Endometrium (tissue), 2 donors: ENCODE measurements around the gene DCAF17.
"Not testable (repeated sequence)": the region's sequence is repeated elsewhere in the genome, so short reads cannot be mapped to it uniquely, and the experiment has no call there.

Experiments used
- FAIRE-seq: peaks from 2 replicates; lab custom pipeline; 2012; peaks lifted over from hg19 to GRCh38; lab: Jason Lieb, UNC
- donor health status: control.
- donor health status: control.

Gene DCAF17

DNA sequence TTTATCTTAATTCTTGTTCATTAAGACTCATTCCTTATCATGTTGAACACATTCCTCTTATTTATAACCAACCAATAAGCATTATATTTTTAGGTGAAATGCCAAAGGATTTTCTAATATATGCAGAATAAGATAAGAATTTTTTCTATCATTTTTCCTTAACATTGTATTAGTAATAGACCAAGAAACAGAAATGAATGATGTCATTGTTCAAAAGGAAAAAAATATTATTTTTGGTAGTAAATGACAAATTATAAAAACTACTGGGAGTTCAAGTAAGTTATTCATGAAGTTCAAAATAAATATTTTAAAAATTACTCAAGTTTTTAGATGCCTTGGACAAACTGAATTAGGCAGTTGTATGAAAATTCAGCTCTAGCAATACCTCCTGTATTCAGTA lies 25.5 kb downstream of the DCAF17 start:
- peak; percentile 67 for FAIRE-seq

DNA sequence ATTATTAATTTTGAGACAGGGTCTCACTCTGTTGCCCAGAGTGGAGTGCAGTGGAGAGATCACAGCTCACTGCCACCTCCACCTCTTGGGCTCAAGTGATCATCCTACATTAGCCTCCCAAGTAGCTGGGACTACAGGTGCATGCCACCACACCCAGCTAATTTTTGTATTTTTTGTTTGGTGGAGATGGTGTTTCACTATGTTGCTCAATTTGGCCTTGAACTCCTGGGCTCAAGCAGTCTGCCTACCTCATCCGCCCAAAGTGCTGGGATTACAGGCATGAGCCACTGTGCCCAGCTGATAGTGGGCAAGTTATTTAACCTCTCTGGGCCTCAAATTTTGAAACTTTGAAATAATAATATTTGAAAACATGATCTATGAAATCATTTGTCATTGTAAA lies 26.5 kb downstream of the DCAF17 start:
- no peak for FAIRE-seq

DNA sequence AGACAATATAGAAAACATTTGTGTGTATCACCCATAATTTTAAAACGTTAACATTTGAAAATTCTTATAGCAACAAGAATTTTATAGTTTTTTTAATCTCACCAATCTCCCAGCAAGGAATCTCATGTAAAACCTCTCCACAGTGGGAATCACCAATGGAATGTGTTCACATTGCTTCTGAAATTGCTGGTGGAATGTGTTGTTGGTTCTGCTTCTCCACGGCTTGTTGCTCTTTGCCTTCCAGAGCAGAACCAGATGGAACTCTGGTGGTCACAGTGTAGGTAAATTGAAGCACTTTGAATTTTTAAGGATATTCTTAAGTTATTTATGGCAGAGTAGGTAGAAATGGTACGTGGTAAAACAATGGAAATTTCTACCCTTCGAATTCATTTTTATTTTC lies 35.1 kb downstream of the DCAF17 start:
- FAIRE-seq: no peak

DNA sequence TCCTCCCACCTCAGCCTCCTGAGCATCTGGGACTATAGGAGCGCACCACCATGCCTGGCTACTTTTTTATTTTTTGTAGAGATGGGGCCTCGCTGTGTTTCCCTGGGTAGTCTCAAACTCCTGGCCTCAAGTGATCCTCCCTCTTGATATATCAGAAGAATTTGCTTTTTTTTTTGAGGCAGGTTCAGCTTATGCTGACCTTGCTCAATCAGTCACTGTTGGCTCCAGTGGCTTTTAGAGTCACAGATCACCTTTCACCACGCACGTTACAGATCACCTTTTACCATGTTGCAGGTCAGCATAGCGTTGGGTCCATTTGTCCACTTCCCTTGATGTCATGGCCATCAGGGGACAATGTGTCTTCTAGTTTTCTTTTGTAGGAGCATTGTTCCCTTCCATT lies 36.1 kb downstream of the DCAF17 start:
- FAIRE-seq: no peak

DNA sequence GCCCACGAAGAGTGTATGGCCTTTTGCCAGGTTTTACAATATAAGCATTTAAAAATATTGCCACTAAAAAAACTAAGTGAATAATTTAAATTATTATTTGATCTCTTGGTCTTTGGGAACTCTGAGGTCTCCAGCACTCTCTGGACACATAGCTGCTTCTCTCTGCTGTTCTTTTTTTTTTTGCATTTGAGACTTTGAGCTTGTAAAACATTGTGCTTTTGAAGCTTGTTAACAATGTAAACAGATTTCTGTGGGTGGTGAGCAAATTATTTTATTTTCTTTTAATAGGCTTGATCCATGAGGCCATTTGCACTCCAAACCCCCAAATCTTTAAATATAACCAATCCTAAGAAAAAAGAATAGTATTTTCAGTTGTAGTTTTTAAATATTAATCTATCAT lies 42.0 kb downstream of the DCAF17 start:
- FAIRE-seq: no peak

DNA sequence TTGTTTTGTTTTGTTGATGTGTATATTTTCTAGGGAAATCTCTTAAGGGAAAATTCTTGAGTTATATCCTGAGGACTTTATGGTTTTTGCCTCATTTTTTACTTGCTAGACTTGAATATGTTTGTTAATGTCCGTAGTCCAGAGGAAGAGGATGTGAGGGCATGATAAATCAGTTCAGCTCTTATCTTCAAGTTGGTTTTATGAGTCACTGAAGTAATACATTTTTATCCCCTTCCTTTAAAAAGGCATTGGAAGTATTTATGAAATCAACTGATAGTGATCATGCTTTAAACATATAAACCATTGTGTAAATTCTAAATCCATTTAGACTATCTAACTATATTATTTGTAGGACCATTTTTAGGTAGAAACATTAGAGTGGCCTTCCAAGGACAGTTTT lies 44.3 kb downstream of the DCAF17 start:
- FAIRE-seq: no peak

DNA sequence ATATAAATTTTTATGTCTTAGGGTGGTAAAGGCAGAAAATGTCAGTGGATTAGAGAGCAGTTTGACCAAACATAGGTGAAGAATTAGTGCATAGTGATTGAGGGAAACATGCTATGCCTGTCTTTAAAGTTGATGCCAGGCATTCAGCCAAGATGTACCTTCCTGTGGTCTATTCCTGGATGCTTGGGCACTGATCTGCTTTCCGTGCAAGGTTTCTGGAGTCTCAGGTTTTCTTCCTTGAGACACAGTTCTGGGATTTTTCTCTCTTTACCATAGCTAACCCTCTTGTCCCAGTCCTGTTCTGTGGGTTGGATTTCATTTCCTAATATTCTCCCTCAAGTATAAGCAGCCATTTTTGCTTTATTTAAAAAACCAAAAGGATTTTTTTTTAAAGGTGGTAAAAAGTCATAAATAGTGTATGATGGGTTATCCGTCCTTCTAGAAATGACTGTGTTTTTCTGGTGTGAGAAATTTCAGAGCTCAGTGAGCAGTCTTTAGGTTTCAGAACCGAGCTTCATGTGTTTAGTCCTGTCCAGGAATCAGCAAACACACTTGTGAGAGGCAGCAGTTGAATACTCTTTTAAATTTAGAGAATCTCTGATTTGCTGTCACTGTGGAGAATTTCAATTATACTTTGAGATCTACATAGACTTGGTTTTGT lies 45.3 kb downstream of the DCAF17 start:
- FAIRE-seq: no peak

DNA sequence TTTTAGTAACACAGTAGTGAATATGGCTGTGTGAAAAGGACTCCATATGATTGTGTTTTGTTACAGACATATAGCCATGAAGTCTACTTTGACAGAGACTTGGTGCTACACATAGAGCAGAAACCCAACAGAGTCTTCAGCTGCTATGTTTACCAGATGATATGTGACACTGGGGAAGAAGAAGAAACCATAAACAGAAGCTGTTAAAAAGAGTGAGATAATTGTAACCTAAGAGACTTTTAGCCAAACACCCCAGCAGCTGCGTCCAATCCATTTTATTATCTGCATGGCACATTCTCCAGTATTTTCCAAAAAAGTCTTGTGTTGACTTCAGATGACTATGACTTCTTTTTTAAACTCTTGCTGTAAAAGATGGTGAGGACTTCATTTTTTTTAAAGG lies 46.9 kb downstream of the DCAF17 start:
- FAIRE-seq: no peak

DNA sequence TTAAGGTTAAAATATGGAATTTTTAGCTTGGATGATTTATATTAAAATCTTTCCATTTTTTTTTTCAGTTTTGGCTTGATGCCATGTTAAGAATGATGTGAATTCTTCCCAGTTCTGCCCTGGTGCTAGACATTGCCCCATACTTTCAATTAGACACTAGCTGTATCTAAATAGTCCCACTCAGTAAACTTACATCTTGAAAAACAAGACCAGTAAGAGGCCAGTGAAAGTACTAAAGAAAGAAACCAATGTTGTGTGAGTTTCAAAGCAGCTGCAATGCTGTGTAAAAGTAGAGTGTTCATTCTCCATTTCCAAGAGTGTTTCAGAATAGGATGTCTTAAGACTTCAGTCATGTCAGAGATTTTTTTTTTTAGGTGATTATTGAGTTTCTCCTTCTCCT lies 48.3 kb downstream of the DCAF17 start:
- FAIRE-seq: no peak

DNA sequence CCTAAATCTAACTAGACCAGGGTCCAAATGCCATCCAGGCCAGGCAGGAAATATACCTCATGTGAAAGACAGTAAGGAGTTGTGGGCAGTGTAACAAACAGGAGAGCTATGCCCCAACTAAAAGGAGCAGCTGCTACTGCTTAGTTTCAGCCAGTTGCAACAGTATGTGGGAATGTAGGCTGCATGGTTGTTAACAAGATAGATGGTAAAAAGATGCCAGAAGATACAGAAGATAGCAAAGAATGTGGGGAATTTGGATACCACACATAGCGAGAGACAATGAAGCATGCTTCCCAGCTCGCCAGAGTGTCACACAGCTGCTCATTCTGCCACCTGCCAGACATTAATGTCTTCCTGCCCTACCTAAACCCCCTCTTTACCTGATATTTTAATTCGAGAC lies 48.9 kb downstream of the DCAF17 start:
- FAIRE-seq: no peak

DNA sequence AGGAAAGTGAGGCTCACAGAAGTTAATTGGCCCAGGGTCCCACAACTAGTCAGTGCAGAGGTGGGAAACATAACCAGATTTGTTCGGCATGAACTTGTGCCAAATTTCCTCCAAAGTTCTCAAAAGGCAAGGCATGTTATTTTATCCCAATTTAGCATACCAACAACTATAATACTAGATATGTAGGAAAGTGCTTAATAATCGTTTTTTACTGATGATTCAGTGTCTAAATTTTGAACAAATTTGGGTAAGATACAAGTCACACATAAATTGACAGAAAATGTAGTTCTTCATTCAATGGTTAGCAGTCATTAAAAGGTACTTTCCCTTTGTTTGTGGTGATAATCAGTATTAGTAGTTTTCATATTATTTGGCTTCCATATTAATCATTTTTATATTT lies 49.8 kb downstream of the DCAF17 start:
- no peak for FAIRE-seq

DNA sequence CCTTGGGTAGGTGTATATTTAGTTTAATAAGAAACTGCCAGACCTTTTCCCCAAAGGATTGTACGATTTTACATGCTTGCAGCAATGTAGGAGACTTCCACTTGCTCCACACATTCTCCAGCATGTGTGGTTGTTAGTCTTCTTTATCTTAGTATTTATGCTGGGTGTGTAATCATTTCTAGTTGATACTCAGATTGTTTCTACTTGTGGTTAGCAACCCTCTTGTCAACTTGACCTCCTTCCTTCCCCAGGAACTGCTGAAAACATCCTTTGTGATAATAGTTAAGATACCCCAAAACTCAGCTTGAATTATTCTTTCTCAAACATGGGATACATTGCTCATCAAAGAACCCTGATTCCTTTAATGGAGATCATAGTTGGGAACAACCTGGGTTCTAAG lies 51.1 kb downstream of the DCAF17 start:
- no peak for FAIRE-seq

DNA sequence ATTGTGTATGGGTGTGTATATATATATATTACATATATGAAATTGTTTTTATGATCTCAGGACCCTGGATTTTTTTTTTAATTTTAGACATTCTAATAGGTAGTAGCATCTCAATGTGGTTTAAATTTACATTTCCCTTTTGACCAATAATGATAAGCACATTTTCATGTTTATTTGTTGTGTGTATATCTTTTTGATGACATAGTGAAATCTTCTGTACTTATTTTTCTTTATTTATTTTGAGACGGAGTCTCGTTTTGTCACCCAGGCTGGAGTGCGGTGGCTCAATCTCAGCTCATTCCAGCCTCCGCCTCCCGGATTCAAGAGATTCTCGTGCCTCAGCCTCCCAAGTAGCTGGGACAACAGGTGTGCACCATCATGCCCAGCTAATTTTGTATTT lies 53.2 kb downstream of the DCAF17 start:
- FAIRE-seq: no peak

DNA sequence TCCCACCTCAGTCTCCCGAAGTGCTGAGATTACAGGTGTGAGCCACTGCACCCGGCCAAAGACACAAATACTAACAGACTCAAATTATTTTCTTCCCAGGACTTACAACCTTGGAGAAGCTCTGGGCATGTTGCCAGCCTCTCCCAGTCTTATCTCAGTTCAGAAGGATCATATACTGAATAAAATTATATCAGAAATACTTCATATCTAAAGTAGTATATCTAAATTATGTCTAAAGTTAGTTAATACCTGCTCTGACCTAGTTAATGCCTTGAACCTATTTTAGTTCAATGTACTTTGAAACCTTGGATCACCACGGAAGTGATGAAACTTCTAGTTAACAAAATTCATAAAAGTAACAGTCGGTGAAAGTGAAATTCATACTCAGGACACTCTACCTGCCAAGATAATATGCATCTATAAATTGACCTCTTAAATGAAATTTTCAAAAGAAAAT lies 53.8 kb downstream of the DCAF17 start:
- FAIRE-seq: no peak

DNA sequence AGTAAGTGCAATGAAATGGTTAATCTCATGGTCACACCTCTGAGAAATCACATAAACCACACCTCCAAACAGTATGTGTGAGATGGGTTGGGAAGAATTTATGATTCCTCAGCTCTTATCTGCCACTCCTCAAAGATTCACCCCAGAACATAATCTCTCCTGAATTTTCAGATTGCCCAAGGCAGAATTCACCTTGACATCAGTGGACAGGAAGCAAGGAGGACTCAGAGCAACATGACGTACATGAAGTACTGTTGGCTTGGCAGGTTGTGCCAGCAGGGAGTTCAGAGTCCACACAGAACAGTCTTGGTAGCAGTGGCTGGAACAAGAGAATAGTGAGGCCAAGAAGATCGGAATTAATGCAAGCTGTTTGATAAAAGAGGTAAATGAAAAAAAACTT lies 56.6 kb downstream of the DCAF17 start:
- no peak for FAIRE-seq

DNA sequence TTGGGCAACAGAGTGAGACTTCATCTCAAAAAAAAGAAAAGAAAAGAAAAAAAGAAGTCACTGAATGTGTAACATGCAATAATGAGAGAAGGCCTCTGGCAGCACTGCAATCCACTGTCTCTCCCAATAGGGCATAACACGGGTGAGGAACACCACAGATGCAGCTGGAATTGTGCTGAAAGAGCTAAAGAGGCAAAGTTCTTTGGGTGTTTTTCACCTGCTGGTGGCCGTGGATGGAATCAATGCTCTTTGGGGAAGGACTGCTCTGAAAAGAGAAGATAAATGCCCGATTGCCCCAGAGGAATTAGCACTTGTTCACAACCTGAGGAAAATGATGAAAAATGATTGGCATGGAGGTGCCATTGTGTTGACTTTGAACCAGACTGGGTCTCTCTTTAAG lies 57.3 kb downstream of the DCAF17 start:
- no peak for FAIRE-seq

DNA sequence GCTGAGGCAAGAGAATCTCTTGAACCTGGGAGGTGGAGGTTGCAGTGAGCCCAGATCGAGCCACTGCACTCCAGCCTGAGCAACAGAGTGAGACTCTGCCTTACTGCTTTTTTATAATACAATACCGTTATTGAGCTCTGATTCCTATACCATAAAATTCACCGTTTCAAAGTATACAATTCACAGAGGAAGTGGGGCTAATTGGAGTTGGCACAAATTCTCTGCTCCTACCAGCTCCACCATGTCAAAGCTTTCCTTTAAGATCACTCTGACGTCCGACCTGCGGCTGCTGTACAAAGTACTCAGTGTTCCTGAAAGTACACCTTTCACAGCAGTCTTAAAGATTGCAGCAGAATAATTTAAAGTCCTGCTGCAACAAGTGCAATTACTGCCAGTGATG lies 58.6 kb downstream of the DCAF17 start:
- no peak for FAIRE-seq

DNA sequence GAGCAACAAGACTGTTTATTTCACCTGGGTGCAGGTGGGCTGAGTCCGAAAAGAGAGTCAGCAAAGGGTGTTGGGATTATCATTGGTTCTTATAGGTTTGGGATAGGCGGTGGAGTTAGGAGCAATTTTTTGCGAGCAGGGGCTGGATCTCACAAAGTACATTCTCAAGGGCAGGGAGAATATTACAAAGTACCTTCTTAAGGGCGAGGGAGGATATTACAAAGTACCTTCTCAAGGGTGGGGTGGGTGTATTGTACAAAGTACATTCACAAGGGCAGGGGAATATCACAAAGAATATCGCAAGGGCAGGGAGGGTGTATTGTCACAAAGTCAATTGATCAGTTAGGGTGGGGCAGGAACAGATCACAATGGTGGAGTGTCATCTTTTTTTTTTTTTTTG lies 63.6 kb downstream of the DCAF17 start:
- not testable (repeated sequence) for FAIRE-seq

DNA sequence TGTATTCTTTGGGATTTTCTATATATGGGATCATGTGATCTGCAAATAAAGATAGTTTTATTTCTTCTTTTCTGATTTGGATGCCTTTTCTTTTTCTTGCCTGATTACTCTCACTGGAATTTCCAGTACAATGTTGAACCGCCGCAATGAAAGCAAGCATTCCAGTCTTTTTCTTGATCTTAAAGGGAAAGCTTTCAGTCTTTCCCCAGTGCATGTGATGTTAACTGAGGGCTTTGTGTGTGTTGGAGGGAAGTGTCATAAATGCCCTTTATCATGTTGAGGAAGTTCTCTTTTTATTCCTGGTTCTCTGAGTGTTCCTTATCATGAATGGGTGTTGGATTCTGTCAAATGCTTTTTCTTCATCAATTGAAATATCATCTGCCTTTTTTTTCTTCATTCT lies 71.3 kb downstream of the DCAF17 start:
- no peak for FAIRE-seq

DNA sequence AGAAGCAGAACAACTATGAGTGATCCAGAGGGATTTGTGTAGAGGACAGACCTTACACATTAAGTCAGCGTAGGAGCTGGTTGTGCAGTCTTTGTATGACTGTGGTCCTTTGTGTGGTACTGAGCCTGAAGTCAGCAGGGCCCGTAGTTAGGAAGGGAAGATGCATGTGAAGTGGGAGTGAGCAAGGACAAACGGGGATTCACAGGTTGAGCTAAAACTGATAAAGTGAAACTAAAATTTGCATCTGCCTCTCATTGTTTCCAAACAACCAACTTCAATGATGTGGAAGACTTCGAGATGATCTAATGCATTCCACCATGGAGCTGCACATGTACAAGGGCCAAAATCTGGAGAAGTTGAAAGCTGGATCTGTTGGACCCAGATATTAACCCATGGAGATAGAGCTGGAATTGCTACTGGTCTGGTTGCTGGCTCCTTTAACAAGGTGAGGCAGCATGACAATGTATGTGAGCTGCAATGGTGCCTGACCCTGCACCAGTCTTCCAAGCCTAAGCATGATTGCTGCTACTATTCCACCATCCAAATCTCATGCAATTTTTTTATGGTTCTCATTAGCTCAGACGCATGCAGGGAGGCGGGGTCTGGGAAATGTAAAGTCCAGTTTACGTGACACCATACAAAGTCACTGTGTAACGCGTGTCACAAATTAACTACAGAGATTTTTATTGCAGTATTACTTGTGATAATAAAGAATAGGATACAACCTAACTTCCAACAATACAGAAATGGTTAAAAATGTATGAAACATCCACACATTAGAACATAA lies 76.1 kb downstream of the DCAF17 start:
- no peak for FAIRE-seq

DNA sequence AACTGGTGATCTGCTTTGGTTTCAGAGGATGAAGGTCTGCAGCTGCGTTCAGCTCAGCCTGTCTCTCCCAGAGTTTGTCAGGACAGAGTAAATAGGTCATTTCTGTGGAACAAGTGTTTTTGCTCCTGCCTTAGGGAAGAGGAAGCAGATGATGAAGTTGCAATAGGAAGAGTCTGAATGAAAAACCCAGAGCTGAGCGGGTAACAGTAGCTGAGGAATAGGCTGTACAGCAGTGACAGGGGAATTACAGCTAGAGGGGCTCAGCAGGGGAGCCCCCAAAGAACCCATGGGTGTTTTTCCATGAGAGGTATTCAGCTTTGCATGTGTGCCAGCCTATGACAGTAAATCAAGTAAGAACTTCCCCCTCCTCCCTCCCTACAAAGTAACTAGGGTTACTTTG lies 78.0 kb downstream of the DCAF17 start:
- FAIRE-seq: no peak

DNA sequence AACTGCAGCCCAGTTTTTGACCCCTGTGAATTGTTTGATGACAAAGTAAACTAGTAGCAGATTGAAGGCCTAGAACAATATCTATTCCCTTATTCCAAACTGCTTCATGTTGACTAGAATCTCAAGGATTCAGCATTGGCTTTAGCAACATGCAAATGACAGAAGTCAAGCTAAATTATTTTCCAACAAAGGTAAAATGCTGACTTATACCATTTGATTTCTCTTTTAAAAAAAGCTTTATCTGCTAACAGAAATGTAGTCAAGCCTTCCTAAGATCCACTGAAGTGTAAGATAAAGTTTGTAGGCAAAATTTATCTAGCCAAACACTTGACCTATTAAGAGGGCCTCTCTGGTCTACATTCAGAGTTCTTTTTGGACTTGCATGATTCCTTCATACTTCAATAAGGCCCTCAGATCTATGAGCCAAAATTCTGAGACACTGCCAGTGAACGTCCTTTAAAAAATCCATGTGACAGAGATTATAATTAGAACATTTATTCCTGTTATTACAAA lies 78.7 kb downstream of the DCAF17 start:
- FAIRE-seq: no peak

DNA sequence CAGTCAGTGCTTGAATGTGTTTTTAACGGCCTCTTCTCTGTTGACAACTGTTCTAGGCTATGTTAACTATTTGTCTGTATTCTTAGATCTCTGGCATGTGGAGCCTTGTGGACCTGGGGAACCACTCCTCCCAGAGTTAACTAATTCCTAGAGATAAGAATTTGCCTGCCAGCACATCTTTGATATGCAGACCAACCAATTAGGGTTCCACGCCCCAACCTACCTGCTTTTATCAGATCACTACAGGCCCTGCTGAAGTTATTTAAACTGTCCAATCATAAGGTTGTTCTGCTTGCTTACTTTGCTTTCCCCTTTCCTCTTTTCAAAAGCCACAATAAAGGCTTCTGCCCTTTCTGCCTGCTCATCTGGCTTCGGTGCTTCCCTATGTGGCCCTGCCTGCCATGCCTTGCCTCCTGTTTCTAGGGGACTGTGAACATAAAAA lies 79.7 kb downstream of the DCAF17 start:
- FAIRE-seq: no peak
